Measurements from ENCODE around the gene CCSAP. TPM values are rescaled to one million over a fixed set of nuclear protein-coding genes. Genes with fewer than 3 reads are reported as not detected.
"Not testable (repeated sequence)": the region's sequence is repeated elsewhere in the genome, so short reads cannot be mapped to it uniquely, and the experiment has no call there.

CCSAP gene
- total and polyA plus RNA-seq, 12 donors: 1.7 to 5.4 (median 4.0) TPM

DNA sequence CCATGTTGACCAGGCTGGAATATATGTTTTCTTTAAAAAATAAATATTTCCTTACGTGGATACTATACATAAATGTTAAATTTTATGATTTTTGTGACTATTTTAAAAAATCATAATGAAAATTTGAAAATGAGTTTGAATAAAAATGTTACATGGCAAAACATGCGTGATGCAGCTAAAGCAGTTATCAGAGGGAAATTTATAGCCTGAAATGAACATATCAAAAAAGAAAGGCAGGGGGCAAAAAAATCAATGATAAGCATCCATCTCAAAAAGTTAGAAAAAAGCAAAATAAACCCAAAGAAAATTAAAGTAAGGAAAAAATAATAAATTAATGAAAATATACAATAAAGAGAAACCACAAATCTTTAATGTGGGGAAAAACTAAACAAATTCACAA, 8.6 kb downstream of the CCSAP start:
- Histone ChIP-seq H3K4me3 (no peak overlapping the region), H3K27me3 (no peaks in the 10 kb centered on the region), H3K4me1 (replicated peaks in 1 of 2) (peaks cover 0 to 3% of the 10 kb centered on the region in 2 donors), H3K36me3 (replicated peaks in 1 of 2) (no peaks in the 10 kb centered on the region), H3K27ac (no peak overlapping the region), H3K9me3 (replicated peaks in 1 of 3) (no peaks in the 10 kb centered on the region)
- WGBS, 4 donors: 69 to 99% (median 87%) methylated on average over 2 of the region's 2 CpGs
- intact Hi-C loops (cut with DNase I): no loop called here
- no peak for DNase-seq
- TF ChIP-seq POLR2A (IDR thresholded peaks at IDR 0.05) (no peak), CTCF (IDR thresholded peaks at IDR 0.05) (no peak)

- no peaks in the 10 kb centered on the region for H3K27me3 ChIP-seq
- no peak overlapping the region for H3K4me3 ChIP-seq
- peaks cover 0 to 8% of the 10 kb centered on the region in 2 donors for H3K36me3 ChIP-seq (replicated peaks in 1 of 2)
- no peak for DNase-seq
- TF ChIP-seq POLR2A (IDR thresholded peaks at IDR 0.05): no peak
- TF ChIP-seq CTCF (IDR thresholded peaks at IDR 0.05): no peak
- WGBS, 4 donors: 61 to 77% (median 75%) methylated on average over 7 of the region's 7 CpGs
- no peak overlapping the region for H3K27ac ChIP-seq
- no peaks in the 10 kb centered on the region for H3K9me3 ChIP-seq (replicated peaks in 1 of 3)
- peaks cover 0 to 10% of the 10 kb centered on the region in 2 donors for H3K4me1 ChIP-seq (replicated peaks in 1 of 2)
- intact Hi-C loops (cut with DNase I): no loop called here
Measured at GRCh38 chr1:229328598-229329362, 14.1 kb downstream of the CCSAP start.

DNA sequence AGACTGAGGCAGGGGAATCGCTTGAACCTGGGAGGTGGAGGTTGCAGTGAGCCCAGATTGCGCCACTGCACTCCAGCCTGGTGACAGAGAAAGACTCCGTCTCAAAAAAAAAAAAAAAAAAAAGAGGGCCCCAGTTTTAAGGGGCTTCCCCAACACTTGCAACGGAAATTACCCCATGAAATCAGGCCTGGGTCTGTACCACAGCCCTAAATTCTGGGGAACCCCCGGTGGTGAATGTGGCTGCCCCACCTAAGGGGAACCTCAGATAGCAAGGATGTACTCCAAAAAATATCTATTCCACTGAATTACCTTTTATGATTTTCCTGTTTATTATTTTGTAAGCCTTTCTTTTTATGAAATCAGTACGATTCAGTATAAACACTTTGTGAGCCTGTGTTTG, 15.1 kb downstream of the CCSAP start:
- not testable (repeated sequence) for H3K27me3 ChIP-seq, H3K4me3 ChIP-seq
- peaks cover 0 to 18% of the 10 kb centered on the region in 2 donors for H3K36me3 ChIP-seq (replicated peaks in 1 of 2)

DNA sequence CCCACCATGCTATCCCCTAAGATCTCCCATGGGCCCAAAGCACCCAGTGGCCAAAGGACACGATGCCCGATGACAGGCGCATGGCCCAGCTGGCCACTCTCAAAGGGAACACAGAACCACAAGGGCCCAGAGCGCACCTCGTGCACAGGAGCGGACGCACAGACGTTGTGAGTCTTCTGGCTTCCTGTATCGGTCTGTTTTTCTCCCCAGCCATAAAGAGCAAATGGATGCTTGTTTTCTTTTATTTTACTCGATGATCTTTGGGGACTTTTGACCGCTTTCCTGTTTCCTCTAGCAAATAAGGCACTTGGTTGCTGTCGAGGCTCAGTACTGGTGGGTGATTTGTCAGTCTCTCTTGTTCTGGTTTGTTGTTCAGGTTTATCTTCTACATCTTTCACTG, 16.2 kb downstream of the CCSAP start:
- Histone ChIP-seq H3K36me3 (replicated peaks in 1 of 2) (peaks cover 0 to 19% of the 10 kb centered on the region in 2 donors), H3K9me3 (replicated peaks in 1 of 3) (no peaks in the 10 kb centered on the region), H3K27ac (peak overlapping the region in 1 of 5 donors; percentile 39), H3K4me3 (no peak overlapping the region), H3K4me1 (replicated peaks in 1 of 2) (peaks cover 0 to 10% of the 10 kb centered on the region in 2 donors), H3K27me3 (no peaks in the 10 kb centered on the region)
- DNase-seq: no peak
- 91 to 95% (median 94%) methylated on average over 12 of the region's 12 CpGs for WGBS, 4 donors
- TF ChIP-seq POLR2A (IDR thresholded peaks at IDR 0.05) (no peak), CTCF (IDR thresholded peaks at IDR 0.05) (no peak)
- intact Hi-C loops (cut with DNase I): no loop called here

More for the DNA sequence above, 15.1 kb downstream of the CCSAP start:
- intact Hi-C loops (cut with DNase I); DNase-seq; H3K9me3 ChIP-seq (replicated peaks in 1 of 3); H3K27ac ChIP-seq; H3K4me1 ChIP-seq (replicated peaks in 1 of 2): not testable (repeated sequence)
- WGBS, 4 donors: 92 to 96% (median 94%) methylated on average over 6 of the region's 6 CpGs

Measured in adrenal gland (tissue), 12 donors.